HG02943 (cell line): Measurements from ENCODE around the gene DLST.

Experiments
- ATAC-seq: cut with Tn5 transposase; IDR thresholded peaks from one replicate; pipeline ENCODE4 v1.9.1; 2021; ENCODE audit warnings: mild to moderate bottlenecking, low read depth, moderate library complexity; ENCODE audit not compliant: unreplicated experiment

The DLST gene

DNA sequence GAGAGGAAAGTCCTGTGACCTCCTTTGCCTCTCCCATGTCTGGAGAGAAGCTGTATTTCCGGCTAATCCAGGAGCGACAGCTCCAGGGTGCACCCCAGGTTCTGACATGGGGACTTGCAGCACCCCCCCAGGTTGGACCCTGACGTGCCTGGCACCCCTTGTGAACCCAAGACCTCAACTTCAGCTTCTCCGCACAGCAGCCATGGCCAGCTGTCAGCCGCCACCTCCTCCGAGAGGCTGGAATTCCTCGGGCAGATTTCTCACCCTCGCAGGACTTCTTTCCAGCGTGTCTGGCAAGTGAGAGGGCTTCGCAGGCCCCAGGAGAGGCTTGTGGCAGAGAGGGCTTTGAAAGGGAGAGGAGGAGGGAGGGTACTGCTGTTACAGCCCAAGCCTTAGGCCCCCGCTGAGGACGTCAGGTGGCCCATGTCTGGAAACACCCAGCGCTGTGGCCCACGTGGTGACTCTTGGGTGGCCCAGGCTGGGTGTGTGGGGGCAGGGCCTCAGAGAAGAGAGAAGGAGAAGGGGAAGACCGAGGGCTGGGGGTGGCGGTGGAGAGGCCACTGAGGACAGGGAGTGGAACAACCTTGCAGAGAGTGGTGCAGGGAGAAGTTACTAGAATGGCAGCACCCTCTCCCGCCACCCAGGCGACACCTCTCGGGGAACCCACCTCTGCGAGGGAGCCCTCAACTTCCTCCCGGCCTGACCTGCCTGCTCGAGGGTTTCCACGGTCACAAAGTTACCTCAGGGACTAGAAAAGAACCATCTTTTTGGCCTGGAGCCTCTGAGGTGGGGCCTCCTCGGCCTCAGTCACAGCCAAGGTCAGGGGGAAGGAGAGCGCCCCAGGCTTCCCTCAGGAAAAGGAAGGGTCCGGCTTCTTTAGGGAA lies 53.0 kb downstream of the DLST start:
- no peak for ATAC-seq

DNA sequence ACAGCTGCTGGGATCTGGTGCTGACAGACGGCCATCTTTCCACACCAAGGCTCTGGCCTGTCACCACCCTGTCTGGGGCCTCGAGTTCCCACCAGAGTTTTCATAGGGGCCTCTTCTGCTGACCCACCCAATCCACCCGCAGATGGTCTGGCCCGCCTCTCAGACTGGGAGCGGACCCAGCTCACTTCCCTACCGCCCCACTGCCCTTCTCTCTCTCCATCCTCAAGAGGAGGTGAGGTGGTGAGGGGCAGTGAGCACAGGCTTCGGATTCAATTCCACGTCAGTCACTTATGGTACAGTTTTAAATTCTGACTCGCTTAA lies 53.6 kb downstream of the DLST start:
- no peak for ATAC-seq

DNA sequence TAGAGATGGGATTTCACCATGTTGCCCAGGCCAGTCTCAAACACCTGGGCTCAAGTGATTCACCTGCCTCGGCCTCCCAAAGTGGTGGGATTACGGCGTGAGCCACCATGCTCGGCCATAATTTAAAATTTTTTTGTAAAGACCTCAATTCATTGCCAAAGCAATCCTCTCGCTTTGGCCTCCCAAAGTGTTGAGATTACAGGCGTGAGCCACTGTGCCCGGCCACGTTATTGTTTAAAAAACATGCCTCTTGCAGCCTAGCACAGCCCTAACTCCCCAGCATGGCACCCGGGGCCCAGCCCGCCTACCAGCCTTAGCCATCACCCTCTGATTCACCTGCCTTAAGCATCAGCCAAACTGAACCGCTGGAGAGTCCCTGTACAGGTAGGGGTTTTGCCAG lies 54.4 kb downstream of the DLST start:
- no peak for ATAC-seq

DNA sequence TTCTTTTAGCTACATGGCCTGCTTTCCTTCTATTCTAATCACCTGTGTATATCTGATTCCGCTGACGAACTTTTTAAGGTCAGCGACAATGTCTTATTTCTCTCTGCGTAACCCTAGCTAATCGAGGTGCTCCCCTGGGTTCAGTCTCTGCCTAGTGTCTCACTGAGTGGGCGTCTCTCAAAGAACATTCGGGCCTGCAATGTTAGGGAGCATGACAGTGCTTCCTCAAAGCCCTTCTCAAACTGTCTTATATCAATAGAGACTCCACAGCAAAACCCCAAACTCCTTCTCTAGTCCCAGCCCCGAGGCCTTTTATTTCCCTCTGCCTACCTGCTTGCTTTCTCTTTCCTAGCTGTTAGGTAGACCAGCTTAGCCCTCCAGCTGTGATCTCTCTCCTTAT lies 55.0 kb downstream of the DLST start:
- ATAC-seq, result no peak

DNA sequence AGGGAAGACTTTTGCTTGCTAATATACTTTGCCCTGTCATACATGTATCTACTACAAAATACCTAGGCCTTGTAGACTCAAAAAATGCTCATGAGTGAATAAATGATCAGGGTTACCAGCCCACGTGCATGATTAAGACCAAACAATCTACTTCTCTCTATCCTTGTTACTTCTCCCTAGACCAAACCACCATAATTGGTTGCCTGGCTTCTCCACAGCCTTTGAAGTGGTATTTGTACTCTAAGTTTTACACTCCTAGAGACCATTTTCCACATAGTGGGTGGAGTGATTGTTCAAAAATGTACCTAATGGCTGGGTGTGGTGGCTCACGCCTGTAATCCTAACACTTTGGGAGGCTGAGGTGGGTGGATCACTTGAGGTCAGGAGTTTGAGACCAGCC lies 55.5 kb downstream of the DLST start:
- ATAC-seq, result no peak

DNA sequence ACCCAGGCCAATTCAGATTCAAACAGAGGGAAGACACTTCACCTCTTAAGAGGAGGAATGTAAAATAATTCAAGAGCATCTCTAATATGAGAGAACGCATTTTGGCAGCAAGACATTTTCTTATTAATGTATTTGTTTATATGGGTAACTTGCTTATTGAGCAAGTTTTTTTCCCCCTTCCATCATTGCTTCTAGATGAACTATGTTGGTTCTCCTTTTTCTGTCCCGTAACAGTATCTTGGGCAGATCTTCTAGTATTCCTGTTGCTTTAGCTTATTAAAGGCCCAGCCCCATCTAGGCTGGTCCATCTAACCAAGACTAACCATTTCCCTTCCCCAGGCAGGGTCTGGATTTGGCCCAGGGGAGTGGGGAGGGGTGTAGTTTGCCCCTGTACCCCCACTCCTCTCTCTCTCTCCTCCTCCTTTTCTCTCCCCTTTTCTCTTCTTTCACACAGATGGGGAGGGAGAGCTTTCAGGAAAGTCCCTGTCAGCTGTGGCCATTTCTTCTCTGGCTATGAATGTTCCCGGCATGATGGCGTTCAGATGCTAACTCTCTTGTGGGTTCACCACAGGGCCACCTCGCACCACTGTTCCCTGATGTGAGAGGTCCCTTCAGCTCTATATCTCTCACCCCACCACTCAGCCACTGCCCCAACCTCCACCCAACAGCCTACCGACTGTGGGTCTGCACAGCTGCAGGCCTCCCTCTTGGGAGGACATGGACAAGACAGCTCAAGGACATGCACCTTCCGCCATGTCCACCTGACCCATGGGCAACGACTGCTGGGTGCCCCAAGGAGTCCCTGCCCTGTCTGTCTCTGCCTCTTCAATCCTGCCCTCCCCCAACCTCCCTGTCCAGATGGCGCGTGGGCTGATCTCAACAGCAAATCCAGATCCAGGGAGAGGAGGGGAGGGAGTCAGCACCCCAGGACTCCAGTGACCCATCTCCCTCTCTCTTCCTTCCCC lies 57.1 kb downstream of the DLST start:
- no peak for ATAC-seq

DNA sequence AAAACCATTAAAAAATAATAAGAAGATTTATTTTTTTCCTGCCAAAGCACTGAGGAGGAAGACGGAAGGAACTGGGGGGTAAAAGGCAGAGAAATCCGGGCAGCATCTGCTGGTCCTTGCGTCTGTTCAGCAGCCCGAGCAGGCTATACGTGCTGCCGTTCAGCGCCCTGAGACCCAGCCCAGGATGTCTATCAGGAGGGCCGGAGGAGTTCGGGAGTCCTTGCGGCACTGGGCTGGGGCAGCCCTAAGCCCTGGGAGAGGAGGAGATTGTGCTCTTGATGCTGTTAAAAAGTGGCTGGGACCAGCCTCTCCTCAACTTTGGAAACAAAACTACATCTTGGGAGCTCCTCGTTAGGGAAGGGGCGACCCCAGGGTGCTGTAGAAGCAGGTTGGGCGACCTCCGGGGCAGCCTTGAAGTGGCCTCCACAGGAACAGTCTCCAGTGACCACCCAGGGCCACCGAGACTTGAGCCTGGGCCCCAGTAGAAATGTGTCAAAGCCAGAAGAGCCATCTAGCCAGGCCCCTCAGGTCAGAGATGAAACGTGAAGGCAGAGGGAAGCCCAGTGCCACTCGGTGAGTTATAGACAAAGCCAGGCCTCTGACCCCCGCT lies 59.3 kb downstream of the DLST start:
- no peak for ATAC-seq

DNA sequence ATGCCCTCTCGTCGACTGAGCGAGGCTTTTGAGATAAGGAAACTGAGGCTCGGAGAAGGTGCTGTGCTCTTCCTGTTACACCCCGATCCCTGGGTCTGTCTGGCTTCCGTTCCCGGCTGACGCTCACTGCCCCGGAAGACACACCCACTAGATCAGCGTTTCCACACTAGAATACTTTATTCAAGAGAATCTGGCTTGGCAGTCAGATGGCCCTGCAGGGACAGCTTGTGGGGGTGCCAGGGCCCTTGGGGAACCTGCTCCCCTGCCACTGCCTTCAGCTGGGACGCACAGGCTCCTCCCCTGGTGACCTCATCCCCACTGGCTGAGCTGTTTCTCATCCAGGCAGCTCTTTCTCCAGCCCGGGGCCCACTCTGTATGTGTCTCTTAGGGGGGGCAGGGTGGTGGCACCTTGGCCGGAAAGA lies 60.0 kb downstream of the DLST start:
- ATAC-seq, result no peak

DNA sequence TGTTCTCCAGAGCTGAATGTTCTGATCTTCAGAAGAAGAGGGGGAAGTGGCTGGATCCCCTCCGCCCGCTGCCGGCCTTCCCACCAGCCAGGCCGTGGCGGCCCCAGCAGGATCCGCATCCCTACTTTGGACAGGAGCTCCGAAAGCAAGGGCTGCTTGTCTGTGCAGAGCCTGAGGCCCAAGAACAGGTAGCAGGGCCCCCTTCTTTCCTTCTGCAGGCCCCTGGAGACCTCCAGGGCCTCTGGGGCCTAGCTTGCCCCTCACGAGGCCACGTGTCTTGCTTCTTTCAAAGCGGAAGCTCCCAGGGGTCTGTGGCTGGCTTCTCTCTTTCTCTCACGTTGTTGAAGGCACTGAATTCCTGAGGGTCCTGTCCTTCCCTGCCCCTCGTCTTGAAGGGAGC lies 60.5 kb downstream of the DLST start:
- no peak for ATAC-seq

DNA sequence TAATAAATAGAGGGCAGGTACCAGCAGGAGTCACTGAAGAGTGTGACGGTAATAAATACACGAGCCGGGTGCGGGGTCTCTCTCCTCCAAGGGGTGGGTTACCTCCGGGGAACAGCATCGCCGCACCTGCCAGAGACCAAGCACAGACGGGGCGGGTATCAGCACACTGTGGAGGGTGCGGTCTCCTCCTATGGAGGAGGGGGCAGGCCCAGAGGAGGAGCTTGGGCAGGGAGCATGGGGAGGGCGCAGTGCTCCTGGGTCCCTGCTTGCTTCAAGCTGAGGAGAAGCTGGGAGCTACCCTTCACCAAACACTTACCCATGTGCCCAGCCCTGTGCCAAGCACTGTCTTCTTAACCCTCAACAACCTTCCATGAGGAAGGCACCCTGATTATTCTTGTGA lies 60.9 kb downstream of the DLST start:
- ATAC-seq, result no peak

DNA sequence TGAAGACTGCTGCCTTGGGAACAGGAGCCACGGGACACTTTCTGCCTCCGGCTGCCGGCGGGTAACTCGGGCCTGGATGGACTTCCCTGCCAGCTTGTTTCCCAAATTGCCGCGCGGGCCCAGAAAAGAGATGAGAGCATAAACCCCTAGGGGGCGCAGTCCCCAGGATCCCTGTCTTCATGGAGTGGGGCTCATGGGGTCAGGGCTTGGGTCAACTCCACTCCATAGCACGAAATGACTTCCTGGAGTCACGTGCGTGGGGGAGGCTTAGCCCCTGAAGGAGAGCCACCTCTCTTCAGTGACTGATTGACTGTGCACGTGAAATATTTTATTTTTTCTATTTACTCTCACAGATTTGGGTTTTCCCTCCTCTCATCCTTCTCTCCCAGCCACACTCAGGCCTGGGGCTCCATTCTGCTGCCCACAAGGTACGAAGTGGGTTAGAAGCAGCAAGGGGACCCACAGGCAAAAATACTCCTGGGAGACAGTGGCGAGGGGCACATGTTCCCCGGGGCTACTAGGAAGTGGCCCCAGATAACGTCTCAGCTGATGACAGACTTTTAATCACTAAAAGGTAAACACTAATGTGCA lies 63.6 kb downstream of the DLST start:
- no peak for ATAC-seq

DNA sequence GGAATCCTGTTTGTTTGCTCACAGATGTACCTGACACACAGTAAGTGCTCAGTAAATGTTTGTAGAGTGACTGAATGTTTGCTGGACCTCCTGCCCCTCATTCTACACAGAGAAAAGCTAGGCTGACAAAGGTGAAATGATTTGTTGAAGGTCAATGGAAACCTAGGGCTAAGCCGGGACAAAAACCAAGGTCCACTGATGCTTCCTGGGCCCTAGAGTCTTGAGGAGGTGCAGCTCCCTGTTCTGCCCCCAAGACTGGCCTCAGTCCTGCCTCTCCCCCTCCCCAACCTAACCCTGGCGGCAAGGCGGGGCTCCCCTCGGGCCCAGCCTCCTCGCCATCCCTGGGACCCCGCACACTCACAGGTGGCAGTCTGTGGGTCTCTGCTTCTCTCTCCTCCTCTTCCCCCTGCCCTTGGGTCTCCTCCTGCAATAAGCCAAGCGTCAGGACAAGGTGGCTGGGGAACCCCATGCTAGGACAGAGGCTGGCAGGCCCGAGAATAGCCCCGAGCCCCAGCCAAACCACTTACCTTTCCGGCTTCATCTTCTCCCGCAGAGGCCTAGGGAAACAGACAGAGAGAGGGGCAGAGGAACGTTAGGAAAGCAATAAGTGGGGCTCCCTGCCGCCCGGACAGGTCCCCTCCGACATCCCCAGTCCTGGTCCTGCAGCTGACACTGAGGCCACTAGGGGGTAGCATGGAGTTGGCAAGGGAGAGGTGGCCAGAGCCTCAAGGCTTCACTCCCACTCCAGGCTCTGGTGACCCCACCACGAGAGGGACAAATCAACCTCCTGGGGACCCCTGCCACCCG lies 64.3 kb downstream of the DLST start:
- no peak for ATAC-seq

DNA sequence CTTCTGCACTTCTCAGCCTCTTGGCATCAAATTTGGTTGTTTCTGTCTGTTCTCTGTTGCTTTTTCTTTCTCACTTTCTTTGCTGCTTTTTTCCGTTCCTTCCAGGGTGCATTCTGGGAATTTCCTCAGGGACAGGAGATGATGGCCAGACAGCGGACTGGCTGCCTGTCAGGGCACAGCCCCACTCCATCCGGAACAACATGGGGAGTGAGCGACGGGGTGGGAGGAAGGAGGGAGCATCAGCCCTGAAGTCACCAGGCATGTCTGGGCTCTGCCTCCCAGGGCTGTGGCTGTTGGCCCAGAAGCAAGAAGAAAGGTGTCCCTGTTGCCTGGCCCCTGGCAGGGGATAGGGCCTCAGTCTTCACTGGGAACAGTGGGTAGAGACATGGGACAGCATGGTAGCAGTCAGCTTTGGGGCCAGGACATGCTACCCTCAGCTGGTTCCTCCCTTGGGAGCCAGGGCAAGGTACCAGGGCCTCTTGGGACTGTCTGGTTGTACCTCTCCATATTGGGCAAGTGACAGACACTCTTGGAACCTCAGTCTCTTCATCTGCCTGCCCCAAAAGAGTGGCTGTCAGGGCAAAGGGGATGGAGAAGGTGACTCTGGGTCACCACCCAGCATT lies 65.1 kb downstream of the DLST start:
- ATAC-seq, result no peak

DNA sequence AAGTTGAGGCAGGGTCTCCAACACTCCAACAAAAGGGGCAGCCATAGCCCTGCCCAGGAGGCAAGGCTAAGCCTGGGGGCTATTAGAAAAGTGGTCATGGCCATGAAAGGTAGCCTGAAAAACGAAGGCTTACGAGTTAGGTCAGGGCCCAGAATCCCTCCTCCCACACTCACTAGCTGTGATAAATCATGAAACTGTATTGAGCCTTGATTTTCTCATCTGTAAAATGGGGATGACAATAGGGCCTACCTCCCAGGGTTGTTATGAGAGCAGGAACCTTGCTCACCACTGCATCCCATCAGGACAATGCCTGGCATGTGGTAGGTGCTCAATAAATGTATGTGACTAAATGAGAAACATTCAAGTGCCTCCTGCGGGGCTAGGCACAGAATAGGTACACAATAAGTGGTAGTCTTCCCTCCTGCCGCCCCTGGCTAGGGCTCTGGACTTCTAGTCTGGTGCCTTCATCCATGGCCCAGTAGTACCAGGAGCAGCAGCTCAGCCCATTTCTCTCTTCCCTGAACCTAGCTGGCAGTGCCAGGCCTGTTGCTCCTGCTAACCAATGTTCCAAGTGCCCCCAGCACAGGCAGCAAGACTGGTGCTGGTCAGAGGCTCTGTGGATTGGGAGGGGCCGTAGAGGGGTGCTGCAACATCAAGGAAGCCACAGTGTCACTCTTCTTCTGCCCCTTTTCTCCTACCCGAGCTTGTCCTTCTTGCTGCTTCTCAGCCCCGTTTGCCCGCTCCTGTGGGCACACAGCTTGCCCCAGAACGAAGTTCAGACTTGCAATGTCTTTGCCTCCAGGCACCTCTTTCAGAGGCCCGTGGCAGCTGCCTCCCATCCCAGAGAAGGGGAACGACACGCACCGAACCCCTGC lies 65.9 kb downstream of the DLST start:
- no peak for ATAC-seq

DNA sequence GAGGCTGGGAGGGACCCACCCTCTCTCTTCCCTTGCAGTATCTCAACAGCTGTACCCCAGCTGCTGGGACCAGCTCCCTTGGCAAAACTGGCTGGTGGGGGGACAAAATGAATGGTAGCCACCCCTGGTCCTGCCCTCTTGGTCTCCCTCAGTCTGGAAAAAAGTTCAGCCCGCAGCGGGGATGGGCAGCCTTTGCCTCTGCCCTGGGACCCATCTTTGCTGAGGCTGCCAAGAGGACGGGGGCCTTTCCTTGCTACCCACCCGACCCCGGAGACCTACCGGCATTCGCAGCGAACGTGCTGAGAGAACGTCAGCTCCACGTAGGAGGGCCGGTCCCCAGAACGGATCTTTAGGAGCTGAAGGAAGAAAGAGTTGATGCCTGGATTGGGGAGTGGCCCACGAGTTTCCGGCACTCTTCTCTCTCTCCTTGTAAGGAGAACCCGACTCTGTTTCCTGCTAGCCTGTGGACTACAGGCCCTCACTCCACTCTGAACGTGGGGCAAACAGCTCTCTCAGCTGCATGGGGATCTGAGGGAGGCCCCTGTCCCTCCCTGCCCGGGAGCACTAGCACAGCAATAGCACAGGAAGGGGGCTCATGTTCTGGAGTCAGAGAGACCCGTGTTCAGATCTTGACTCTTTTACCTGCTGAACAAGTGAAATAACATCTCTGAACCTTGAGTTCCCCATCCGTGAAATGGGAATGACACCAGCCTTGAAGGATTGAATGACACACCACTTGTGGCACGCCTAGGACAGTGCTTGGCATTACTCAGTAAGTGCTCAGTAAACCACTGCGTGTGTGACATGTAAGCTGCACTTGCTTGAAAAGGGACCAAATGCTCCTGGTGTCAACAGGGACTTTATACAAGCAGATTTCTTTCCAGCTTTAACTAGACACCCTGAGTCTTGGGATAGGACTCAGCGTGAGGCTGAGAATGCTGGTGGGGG lies 66.8 kb downstream of the DLST start:
- ATAC-seq, result no peak

DNA sequence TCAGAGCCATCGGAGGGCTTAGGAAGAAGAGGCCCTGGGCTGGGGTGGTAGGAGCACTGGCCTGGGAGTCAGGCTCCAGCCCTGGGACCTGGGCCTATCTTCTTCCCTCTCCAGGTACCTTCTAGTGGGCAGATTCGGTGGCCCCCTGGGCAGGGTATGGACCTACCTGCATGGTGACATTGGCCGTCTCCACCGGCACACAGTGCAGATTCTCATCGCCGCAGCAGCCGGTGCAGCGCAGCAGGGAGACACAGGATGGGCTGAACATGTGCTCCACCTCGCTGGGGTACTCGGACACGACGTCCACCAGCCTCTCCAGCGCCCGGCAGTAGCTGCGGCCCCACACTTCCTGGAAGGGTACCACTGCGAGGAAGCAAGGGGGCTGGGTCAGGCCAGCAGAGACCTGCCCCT lies 67.5 kb downstream of the DLST start:
- no peak for ATAC-seq

DNA sequence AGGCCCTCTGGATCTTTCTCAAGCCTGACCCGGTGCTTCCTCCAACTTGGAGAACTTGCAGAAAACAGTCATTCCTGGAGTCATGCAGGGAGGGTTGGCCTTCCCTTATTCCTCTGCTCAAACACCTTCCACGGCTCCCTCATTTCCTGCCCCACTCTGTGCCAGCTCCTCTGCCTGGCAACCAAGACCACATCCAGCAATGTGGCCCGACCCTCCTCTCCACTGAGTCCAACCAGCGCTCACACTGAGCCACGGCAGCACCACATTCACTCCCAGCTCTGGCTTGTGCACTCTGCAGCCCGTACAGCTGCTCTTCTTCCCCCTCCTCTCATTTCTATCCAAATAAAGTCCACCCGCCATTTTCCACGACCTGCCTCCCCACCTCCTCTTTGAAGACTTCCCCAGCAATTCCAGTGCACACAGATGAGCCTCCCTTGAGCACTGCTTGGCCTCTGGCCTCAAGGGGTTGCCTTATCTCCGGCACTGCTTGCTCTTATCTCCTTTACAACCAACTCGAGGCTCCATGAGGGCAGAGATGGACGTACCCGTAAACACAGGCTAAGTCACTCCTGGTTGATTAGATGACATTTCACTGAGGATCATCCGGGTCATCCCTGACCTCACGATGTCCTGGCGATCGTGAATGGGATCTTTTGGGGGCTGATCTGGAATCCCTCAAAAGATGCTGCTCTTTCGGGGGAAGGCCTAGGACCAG lies 68.3 kb downstream of the DLST start:
- no peak for ATAC-seq
